AG10803 (cell line): ENCODE data around the gene PLXDC2.

Experiments
- DNase-seq: peaks from one replicate; pipeline ENCODE4 v3.0.0; 2010; ENCODE audit warnings: low read depth
- H3K4me3 ChIP-seq: 2 replicates; pipeline ENCODE4 v1.5.1; 2011; ENCODE audit warnings: mild to moderate bottlenecking, low read length, control low read depth
- CTCF ChIP-seq: conservative IDR thresholded peaks from 2 replicates; pipeline ENCODE4 v1.5.1; 2011; ENCODE audit warnings: mild to moderate bottlenecking, low read length, control low read depth, inconsistent platforms

The PLXDC2 gene

GRCh38 chr10:19911886-19912285, 95.7 kb downstream of the PLXDC2 start:
- no peak for TF ChIP-seq CTCF
- no peak for DNase-seq
- no peak overlapping the region for H3K4me3 ChIP-seq

- no peak for TF ChIP-seq CTCF
- H3K4me3 ChIP-seq: no peak overlapping the region
- no peak for DNase-seq
Observed at GRCh38 chr10:19913987-19914386, 97.8 kb downstream of the PLXDC2 start.

GRCh38 chr10:19915125-19915524, 98.9 kb downstream of the PLXDC2 start:
- no peak overlapping the region for H3K4me3 ChIP-seq
- no peak for DNase-seq
- no peak for TF ChIP-seq CTCF

GRCh38 chr10:19915816-19916215, 99.6 kb downstream of the PLXDC2 start:
- H3K4me3 ChIP-seq: no peak overlapping the region
- DNase-seq: no peak
- TF ChIP-seq CTCF: no peak

GRCh38 chr10:19917751-19918478, 101.7 kb downstream of the PLXDC2 start:
- TF ChIP-seq CTCF: no peak
- DNase-seq: no peak
- H3K4me3 ChIP-seq: no peak overlapping the region

GRCh38 chr10:19918794-19919193, 102.6 kb downstream of the PLXDC2 start:
- DNase-seq: peak; percentile 26
- no peak overlapping the region for H3K4me3 ChIP-seq

More at GRCh38 chr10:19918794-19919193, 102.6 kb downstream of the PLXDC2 start:
- TF ChIP-seq CTCF: no peak
